GM04503 (cell line): ENCODE results near the gene MBD6.

ENCODE experiments used
- DNase-seq: peaks from one replicate; pipeline ENCODE4 v3.0.0-alpha.2; 2012; ENCODE audit warnings: low read depth

The MBD6 gene

DNA sequence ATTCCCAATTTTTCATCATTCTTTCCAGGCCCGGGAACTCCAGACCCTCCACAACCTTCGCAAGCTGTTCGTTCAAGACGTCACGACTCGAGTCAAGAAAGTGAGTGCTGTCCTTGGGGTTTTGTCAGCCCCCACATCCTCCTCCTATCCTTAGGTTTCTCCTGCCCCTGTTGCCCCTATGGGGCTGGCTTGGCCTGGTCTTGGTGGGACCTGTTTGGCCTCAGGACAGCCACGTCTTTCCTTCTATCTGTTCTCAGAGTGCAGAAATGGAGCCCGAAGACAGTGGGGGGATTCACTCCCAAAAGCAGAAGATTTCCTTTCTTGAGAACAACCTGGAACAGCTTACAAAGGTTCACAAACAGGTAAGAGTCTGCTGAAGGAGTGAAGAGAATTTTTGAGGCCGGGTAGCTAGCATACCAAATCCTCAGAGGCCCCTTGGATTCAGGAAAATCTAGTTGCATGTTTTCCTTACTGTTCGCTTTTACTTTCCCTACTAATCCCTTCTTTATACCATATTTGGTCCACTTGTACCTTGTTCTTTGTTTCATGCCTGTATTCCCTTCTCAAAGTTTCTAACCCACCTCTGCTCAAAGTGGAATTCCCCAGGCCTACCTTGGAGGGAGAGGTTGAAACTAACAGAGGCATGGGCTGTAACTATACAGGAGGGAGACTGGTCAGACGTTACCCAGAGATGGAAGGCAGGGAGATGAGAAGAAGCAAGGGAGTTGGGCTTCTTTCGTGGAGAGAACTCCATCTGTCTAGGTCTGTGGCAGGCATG, 55.5 kb downstream of the MBD6 start:
- no peak for DNase-seq

DNA sequence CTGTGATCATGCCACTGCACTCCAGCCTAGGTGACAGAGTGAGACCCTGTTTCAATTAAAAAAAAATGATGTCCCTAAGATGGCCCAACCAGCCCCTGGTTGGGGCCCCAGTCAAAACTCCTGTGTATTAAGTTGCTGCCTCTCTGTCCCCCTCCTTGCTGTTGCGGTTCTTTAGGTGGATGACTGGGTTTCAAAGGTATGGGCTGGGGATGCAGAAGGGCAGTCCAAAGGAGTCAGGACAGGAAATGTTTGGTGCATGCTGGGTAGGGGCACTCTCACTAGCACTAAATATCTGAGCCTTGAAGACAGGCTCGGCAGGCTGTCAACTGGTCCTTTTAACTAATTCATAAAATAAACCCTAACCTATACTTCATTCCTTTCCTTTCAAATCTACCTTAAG, 56.4 kb downstream of the MBD6 start:
- DNase-seq = no peak
